Thoracic aorta (tissue), 2 donors: ENCODE data around the gene GPHA2. TPM values are rescaled to one million over a fixed set of nuclear protein-coding genes. Genes with fewer than 3 reads are reported as not detected.

ENCODE experiments used
- ATAC-seq: fragments of 150-250 bp; one replicate; pipeline ENCODE4 v1.8.0; 2017; ENCODE audit warnings: low read depth; ENCODE audit not compliant: insufficient number of reproducible peaks, low FRiP score
- DNase-seq: peaks from one replicate; pipeline ENCODE4 v3.0.0-alpha.2; 2020; ENCODE audit warnings: low spot score
- H3K27ac ChIP-seq, 2 donors: fragments of 200-600 bp; sonication (generic); 1 replicate in 1 of 2; 2 replicates in 1 of 2; pipeline ENCODE4 v1.5.1; 2016; ENCODE audit warnings: mild to moderate bottlenecking in 2 of 2, moderate library complexity in 2 of 2
- H3K27me3 ChIP-seq: fragments of 200-600 bp; sonication (generic); replicated peaks from 2 replicates; pipeline ENCODE4 v1.6.0; 2016; ENCODE audit warnings: mild to moderate bottlenecking; ENCODE audit not compliant: insufficient read depth
- H3K36me3 ChIP-seq: fragments of 200-600 bp; sonication (generic); one replicate; pipeline ENCODE4 v1.5.1; 2016
- H3K4me1 ChIP-seq, 2 donors: fragments of 200-600 bp; sonication (generic); 1 replicate in 1 of 2; 2 replicates in 1 of 2; pipeline versions ENCODE4 v1.5.1 to v1.6.0; 2016; ENCODE audit warnings: low read depth in 2 of 2, mild to moderate bottlenecking in 1 of 2; ENCODE audit not compliant: control insufficient read depth in 1 of 2
- H3K4me3 ChIP-seq: fragments of 200-600 bp; sonication (generic); 2 replicates; pipeline ENCODE4 v1.5.1; 2016; ENCODE audit warnings: mild to moderate bottlenecking
- H3K9me3 ChIP-seq: fragments of 200-600 bp; sonication (generic); 2 replicates; pipeline ENCODE4 v1.5.1; 2016
- total RNA-seq, 2 donors: library from RNA; depleted of rRNA; stranded (reverse); fragments of >200 nt; gene quantifications; one replicate each; pipeline versions ENCODE4 v1.1.0 to v1.2.3, GENCODE V29; 2016
- TF ChIP-seq, protein P1 (sequence below): fragments of 200-600 bp; sonication (generic); IDR thresholded peaks from one replicate; pipeline ENCODE4 v1.5.1; 2019; ENCODE audit warnings: antibody characterized with exemption

GPHA2 gene
- total RNA-seq, 2 donors from 2014 or later: not detected

DNA sequence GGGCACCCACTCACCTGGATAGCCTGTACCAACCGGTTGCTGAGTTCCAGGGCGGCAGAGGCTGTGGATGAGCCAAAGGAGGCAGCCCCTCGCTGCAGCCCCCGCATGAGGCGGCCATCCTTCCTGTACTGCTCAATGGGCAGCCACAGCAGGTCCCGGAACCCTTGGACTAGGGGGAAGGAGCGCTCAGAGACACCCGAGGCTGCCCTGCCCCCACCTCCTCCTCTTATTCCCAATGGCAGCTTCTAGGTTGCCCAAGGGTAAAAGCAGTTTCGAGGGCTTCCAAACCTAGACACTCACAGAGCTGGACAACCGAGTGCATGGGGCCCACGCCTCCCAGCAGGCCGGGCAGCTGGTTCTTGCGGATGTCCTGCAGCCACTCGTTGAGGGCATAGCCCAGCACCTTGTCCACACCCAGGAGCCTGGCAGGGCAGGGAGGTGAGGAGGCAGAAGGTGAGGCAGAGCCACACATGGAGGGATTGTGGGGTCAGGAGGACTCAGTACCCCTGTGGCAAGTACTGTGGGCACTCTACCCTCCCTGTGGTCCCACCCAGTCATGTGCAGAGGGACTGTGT is 39.2 kb downstream of the GPHA2 start:
- Histone ChIP-seq H3K9me3 (no peaks in the 10 kb centered on the region), H3K27me3 (no peaks in the 10 kb centered on the region), H3K4me1 (no peaks in the 10 kb centered on the region), H3K27ac (no peak overlapping the region), H3K4me3 (no peak overlapping the region), H3K36me3 (peaks cover 34% of the 10 kb centered on the region)
- no peak for DNase-seq
- TF ChIP-seq, protein P1, sequence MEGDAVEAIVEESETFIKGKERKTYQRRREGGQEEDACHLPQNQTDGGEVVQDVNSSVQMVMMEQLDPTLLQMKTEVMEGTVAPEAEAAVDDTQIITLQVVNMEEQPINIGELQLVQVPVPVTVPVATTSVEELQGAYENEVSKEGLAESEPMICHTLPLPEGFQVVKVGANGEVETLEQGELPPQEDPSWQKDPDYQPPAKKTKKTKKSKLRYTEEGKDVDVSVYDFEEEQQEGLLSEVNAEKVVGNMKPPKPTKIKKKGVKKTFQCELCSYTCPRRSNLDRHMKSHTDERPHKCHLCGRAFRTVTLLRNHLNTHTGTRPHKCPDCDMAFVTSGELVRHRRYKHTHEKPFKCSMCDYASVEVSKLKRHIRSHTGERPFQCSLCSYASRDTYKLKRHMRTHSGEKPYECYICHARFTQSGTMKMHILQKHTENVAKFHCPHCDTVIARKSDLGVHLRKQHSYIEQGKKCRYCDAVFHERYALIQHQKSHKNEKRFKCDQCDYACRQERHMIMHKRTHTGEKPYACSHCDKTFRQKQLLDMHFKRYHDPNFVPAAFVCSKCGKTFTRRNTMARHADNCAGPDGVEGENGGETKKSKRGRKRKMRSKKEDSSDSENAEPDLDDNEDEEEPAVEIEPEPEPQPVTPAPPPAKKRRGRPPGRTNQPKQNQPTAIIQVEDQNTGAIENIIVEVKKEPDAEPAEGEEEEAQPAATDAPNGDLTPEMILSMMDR: no peak
- ATAC-seq: no peak

DNA sequence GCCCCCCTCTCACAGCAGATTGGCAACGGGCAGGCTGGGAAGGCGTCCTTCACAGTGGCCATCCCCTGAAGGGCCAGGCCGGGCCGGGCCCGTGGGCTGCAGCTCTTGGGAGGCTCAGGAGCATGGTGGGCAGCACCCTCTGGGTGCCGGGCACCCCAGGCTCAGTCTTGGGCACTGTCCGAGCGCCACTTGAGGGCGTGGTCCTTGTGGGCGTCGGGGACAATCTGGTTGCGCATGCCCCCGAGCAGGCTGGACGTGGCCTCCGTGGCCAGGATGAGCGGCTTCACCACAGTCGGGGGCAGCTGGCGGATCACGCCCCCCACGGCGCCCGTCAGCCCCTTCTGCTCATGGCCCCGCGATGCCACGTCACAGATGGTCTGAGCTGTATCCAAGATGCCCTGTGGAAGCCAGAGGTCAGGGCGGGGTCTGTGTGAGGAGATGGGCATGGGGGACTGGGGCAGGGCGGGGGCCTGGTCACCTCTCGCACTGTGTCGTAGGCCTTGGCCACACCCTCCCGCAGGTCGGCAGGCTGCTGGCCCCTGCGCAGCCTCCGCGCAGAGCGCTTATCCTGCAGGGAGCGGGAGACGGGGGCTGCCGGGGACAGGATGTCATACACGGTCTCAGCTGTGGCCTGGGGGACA is 40.8 kb downstream of the GPHA2 start:
- Histone ChIP-seq H3K27me3 (no peaks in the 10 kb centered on the region), H3K27ac (no peak overlapping the region), H3K9me3 (no peaks in the 10 kb centered on the region), H3K36me3 (peaks cover 20% of the 10 kb centered on the region), H3K4me3 (no peak overlapping the region), H3K4me1 (no peaks in the 10 kb centered on the region)
- peak; percentile 8 for ATAC-seq
- DNase-seq: no peak
- TF ChIP-seq, protein P1: no peak

DNA sequence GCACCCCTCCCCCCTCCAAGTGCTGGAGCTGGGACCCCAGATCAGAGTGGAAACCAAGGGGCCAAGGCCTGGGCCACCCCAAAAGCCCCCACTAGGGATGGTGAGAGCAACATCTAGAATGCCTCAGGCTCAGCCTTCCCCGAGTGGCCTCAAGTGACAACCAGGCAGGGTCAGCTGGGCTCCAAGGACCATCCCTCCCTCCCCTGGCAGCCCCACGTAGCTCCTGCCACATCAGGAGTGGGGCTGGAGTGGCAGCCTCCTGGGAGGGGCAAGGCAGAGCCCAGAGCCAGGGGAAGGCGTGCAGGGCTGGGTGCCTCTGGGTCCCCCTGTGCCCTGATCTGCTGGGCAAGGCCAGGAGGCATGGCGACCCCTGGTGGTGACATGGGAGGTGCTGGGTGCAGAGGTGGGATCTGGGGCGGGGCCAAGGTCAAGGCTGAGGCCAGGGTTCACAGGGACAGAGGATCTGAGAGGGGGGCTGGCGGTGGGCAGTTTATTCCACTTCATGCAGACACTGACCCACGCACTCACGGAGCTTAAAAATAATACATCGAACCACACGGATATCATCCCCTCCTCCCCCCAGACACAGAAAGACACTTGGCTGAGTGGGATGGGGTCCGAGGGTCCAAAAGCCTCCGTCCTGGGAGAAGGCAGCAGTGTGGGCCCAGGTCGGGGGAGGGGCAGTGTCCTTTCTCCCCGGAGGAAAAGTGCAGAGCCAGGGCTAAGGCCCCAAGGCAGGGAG is 41.5 kb downstream of the GPHA2 start:
- no peaks in the 10 kb centered on the region for H3K4me1 ChIP-seq
- no peak overlapping the region for H3K27ac ChIP-seq
- ATAC-seq: peak; percentile 27
- peaks cover 20% of the 10 kb centered on the region for H3K36me3 ChIP-seq
- DNase-seq: peak; percentile 55
- TF ChIP-seq, protein P1: peak; percentile 92
- no peaks in the 10 kb centered on the region for H3K27me3 ChIP-seq
- H3K4me3 ChIP-seq: no peak overlapping the region
- H3K9me3 ChIP-seq: no peaks in the 10 kb centered on the region

DNA sequence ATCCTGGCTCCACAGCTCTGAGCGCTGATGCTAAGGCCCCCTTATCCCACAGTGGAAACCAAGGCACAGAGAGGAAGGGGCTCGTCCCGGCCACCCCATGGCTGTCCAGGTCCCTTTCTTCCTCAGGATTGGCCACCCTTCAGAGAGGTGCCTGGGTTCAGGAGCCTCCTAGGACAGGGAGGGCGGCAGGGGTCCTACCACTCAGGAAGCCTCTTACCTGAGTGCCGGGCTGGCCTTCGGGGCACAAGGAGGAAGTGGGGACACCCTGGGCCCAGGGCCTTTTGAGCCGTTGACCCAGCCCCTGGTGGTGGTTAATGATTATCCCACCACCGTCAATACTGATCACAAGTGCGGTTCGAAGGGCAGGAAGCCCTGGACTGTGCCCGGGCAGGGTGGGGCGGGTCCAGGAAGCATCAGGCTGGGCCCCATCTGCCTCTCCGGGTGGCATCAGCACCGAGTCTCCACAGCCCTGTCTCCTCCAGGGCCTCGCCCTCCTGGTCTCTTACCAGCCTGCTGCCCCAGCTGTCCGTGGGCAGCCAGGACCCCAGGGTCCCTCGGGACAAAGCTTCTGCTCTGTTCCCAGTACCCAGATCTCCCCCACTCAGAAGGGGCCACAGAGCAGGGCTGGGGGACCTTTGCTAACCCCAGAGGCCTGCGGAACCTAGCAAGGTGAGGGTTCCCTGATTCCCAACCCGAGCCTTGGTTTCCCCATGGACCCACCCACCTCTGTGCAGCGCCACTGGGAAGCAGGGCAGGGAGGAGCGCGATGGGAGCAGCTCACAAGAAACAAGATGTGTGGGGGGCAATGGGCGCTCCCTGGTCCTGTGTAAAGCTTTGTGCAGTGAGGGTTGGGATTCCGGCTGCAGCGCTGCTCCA is 42.3 kb downstream of the GPHA2 start:
- H3K27me3 ChIP-seq: no peaks in the 10 kb centered on the region
- no peaks in the 10 kb centered on the region for H3K9me3 ChIP-seq
- DNase-seq (no peak), ATAC-seq (no peak)
- no peak overlapping the region for H3K4me3 ChIP-seq
- peaks cover 13% of the 10 kb centered on the region for H3K36me3 ChIP-seq
- no peaks in the 10 kb centered on the region for H3K4me1 ChIP-seq
- no peak overlapping the region for H3K27ac ChIP-seq
- TF ChIP-seq, protein P1: no peak

DNA sequence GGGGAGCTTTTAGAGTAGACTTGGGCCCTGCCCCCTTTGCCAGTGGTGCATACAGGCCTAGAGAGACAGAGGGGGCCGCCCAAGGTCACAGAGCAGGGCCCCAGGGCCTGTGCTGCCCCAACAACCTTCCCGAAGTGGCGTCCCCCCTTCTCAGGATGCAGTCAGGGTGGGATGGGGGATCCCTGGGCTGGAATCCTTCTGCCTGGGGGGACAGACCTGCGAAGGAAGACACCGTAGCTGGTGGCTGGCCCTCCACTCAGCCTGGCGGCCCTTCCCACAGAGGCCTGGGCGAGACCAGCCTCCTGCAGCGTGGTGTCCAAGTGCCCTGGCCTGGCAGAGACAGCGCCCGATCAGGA is 42.9 kb downstream of the GPHA2 start:
- peaks cover 0 to 6% of the 10 kb centered on the region in 2 donors for H3K4me1 ChIP-seq
- H3K27me3 ChIP-seq: no peaks in the 10 kb centered on the region
- H3K36me3 ChIP-seq: peaks cover 7% of the 10 kb centered on the region
- no peaks in the 10 kb centered on the region for H3K9me3 ChIP-seq
- DNase-seq (no peak), ATAC-seq (no peak)
- TF ChIP-seq, protein P1: no peak
- H3K4me3 ChIP-seq: no peak overlapping the region
- H3K27ac ChIP-seq: no peak overlapping the region
